Measurements from ENCODE around the gene TMEM260.

DNA sequence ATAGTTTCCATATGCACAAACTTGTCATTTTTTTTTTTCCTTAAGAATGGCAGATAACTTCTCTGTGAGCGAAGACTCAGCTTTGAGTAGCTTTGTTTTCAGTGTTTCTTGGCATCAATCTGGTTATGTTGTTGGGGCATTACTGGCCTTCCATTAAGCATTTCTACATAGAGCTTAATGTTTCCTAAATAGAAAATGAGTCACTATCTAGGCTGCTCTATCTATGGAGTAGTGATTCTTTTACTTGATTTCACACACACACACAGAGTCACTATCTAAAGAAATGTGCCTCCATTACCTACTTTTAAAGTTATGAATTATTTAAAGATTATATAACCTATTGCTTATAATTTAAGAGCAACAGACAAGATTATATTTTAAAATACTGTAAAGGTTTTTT lies 53.9 kb downstream of the TMEM260 start:
- no peak for TF ChIP-seq POLR2AphosphoS5 (IDR thresholded peaks at IDR 0.05; ENCODE audit: low read depth, low read length)
- TF ChIP-seq SIN3A (IDR thresholded peaks at IDR 0.05; ENCODE audit: borderline replicate concordance, insufficient read depth, low read length): no peak
- no peak for TF ChIP-seq TAF1 (IDR thresholded peaks at IDR 0.05; ENCODE audit: borderline replicate concordance, insufficient read depth, low read length)
- TF ChIP-seq REST (IDR thresholded peaks at IDR 0.05; ENCODE audit: insufficient read depth in 1 of 2, low read depth in 2 of 2, low read length in 2 of 2): no peak
